ENCODE measurements around the gene FGF14.

The FGF14 gene

DNA sequence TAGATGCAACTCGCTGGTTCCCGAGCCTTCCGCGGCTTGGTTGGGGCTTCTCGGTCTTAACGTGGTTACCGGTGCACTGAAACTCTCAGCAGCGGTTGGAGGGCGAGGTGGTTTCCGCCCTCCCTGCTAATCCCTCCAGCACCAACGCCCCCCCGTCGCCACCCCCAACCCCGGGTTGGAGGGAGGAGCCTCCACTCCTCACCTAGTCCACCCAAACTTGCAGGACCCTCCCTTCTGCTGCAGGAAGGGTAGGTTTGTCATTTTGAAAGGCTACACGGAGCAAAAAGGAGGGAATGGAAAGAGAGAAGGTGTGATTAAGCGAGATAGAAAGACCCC, 484.4 kb downstream of the FGF14 start:
- DNase-seq (ENCODE audit: extremely low read depth, low read depth): no peak
- TF ChIP-seq, protein P1, sequence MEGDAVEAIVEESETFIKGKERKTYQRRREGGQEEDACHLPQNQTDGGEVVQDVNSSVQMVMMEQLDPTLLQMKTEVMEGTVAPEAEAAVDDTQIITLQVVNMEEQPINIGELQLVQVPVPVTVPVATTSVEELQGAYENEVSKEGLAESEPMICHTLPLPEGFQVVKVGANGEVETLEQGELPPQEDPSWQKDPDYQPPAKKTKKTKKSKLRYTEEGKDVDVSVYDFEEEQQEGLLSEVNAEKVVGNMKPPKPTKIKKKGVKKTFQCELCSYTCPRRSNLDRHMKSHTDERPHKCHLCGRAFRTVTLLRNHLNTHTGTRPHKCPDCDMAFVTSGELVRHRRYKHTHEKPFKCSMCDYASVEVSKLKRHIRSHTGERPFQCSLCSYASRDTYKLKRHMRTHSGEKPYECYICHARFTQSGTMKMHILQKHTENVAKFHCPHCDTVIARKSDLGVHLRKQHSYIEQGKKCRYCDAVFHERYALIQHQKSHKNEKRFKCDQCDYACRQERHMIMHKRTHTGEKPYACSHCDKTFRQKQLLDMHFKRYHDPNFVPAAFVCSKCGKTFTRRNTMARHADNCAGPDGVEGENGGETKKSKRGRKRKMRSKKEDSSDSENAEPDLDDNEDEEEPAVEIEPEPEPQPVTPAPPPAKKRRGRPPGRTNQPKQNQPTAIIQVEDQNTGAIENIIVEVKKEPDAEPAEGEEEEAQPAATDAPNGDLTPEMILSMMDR (IDR thresholded peaks at IDR 0.05; ENCODE audit: low read depth, low read length): no peak

DNA sequence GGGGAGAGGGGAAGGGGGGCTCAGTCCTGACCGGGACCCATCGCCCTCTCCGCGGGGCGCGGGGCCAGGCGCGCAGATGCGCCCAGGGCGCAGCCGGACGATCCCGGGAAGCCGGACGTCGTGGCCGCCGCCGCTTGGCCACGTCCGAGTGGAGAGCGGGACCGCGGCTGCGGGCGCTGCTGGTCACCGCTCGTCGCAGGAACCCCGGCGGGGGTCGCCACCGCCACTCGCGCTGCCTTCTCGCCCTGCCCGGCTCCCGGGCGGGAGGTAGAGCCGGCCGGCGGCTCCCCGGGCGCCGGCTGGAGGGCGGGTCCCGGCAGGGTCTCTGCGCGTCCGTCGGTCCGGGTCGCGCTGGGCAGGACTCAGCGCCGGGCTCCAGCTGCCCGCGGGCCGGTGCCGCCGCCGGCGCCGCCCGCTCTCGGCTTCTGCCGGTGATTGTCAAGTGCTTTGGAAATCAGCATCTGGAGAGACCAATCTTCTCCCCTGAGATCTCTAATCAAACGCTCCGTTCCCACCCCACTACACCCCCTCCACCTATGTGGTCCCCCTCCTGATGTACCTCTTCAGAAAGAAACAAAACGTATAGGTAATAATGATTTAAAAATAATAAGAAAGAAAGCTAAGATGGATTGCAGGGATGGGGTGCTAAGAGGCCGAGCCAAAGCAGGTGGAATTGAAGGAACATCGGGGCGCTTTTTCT, 484.9 kb downstream of the FGF14 start:
- TF ChIP-seq, protein P1 (IDR thresholded peaks at IDR 0.05; ENCODE audit: low read depth, low read length): no peak
- no peak for DNase-seq (ENCODE audit: extremely low read depth, low read depth)

DNA sequence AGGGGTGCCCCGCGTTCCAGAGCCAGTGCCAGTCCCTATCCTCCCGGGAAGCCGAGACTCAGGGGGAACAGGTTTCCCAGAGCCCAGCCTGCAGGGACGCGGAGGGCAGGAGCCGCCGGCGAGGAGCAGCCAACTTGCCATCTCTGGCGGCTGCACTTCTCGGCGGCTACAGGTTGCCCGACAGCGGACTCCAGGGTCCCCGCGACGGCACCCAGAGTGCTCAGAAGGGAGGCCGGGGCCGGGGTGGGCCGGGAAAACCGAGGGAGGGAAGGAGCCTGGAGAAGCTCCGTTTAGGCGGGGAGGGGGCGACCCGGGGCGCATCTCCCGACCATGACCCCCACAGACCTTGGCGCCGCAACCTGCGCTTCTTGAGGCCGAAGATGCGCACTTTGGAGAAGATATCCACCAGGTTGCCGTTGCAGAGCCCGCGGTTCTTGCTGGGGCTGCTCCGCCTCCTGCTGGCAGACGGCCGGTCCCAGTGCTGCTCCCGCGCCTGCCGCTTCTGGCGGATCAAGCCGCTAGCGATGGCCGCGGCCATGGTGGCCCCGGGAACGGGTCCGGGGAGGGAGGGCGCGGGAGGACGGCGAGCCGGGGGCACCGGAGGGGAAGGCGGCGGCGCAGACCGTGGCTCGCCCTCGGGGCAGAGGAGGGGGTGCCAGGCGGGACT, 485.6 kb downstream of the FGF14 start:
- TF ChIP-seq, protein P1 (IDR thresholded peaks at IDR 0.05; ENCODE audit: low read depth, low read length): peak; percentile 26
- DNase-seq (ENCODE audit: extremely low read depth, low read depth): no peak

DNA sequence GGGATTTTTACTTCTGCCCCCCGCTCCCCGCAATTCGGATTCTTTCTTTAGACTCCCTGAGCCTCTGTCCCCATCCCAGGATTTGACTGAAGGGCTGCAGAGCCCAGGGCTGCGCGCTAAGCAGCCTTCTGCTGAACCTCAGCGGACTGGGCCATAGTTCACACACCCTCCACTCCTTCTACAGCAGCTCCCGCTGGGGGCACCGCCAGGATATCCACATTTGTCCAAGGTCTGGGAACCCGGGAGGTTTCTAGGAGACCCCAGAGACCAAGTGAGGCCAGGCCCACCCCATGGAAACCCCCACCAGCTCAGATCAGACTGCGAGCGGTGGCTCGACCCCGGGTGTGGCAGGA, 486.1 kb downstream of the FGF14 start:
- no peak for DNase-seq (ENCODE audit: extremely low read depth, low read depth)
- TF ChIP-seq, protein P1 (IDR thresholded peaks at IDR 0.05; ENCODE audit: low read depth, low read length): no peak

DNA sequence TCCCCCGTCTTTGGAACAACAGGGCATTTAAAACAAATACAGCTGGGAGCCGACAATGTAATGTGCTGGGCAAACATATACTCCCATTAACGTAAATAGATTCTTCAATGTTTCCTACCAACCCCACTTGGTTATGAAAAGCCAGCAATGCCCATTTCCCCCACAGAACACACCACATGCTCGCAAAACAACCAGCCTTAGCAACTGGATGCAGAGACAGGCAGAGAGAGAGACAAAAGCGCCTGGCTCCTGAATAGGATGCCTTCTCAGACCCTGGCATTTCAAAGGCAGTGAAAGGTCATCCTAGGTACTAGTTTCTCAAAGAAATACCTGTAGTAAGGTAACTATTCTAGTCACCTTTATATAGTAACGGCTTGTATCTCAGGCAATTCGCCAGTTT, 486.5 kb downstream of the FGF14 start:
- TF ChIP-seq, protein P1 (IDR thresholded peaks at IDR 0.05; ENCODE audit: low read depth, low read length): no peak
- no peak for DNase-seq (ENCODE audit: extremely low read depth, low read depth)

DNA sequence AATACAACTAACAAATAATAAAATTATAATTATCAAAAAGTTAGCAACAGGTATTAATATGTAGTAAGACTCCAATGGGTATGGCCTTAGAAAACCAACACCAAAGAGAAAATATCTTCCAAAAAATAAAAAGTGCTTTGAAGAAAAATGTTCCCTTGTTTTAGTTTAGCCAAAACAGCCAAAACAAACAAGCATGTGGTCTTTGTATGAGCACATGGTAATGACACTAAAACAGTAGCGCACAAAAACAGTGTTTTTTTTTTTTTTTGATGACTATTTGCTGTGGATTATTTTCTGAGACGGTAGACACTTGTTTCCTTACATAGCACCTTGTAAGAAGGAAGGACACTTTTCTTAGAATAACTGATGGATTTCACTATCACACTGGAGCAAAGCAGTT, 490.1 kb downstream of the FGF14 start:
- TF ChIP-seq, protein P1 (IDR thresholded peaks at IDR 0.05; ENCODE audit: low read depth, low read length): no peak
- no peak for DNase-seq (ENCODE audit: extremely low read depth, low read depth)

DNA sequence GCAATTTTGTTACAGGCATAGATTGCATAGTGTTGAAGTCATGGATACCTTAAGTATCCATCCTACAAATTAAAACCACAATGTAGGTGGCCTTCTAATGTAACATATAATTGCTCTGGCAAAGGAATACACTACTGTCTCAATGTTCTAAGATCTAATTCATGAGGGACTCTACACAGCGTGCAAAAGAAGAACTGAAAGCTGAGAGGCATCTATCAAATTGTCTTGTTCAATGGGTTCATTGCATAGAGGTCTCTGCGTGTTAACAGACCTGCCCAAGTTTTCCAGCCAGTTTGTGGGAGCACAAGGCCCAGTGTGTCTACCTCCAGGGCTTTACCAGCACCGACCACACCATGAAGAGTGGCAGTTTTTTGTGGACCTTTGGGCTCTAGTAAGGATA, 498.0 kb downstream of the FGF14 start:
- DNase-seq (ENCODE audit: extremely low read depth, low read depth): no peak
- TF ChIP-seq, protein P1 (IDR thresholded peaks at IDR 0.05; ENCODE audit: low read depth, low read length): no peak
